OCI-M2 (cell line): Measurements from ENCODE around the gene RALY.

ENCODE experiments used
- DNase-seq: peaks from one replicate; lab custom pipeline; 2025; ENCODE audit not compliant: unreplicated experiment; lab: John Stamatoyannopoulos, UW

Gene RALY

DNA sequence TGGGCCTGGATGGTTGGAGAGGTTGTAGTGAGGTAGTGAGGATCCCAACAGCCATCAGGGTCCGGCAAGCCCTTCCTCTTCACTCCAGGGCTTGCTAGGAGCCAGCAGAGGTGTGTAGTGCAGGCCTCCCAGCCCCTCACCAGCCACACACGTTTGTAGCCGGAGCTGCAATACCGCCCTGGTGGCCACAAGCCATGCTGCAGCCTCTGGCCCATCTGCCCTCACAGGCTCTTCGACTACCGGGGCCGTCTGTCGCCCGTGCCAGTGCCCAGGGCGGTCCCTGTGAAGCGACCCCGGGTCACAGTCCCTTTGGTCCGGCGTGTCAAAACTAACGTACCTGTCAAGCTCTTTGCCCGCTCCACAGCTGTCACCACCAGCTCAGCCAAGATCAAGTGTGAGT is 81.9 kb downstream of the RALY start:
- DNase-seq: no peak

GRCh38 chr20:34076952-34077351 is 83.2 kb downstream of the RALY start:
- DNase-seq: no peak

DNA sequence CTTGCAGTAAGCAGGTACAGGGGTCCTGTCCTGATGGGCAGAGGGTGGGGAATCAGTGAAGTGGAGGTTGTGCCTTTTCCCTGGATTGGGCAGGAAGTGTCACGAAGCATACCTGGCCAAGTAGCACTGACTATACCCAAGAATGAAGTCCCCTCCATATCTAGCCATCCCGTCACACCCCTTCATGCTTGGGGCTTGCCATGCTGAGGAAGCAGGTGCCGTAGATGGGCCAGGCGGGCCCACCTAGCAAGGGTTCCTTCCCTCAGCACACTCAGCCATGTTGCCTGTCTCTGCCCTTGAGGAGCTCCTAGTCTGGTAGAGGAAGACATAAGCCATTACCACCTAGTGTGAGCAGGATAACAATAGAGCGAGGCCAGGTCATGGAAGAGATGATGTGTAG is 84.8 kb downstream of the RALY start:
- no peak for DNase-seq

- DNase-seq: no peak
These were observed 86.1 kb downstream of the RALY start for GRCh38 chr20:34079818-34080217.

DNA sequence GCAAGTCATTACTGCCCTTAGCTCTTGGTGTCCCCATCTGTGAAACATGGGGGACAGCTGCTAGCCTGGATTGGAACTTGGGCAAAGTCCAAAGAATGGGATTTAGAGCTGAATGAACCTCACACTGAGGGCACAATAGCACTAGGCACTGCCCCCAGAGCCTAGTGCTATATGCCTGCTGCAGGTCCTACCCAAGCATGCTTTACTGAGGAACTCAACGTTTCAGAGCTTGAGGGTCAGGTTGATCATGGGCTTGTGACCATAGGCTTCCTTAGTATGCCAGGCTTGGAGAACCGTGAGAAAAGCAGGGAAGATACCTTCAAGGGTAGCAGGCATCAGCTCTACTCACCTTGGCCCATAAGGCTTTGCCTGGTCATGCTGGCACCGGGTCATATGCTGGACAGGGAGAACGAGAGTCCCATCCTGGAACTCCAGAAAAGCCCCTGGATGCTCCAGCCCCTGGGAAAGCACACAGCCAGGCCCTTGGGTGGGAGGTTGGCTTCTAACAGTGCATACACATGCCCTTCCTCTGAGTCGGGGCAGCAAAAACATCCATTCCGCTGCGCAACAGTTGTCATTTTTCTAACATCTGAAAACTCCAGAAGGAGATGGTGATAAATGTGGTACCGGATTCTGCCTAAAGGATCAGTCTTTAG is 88.6 kb downstream of the RALY start:
- DNase-seq: no peak

DNA sequence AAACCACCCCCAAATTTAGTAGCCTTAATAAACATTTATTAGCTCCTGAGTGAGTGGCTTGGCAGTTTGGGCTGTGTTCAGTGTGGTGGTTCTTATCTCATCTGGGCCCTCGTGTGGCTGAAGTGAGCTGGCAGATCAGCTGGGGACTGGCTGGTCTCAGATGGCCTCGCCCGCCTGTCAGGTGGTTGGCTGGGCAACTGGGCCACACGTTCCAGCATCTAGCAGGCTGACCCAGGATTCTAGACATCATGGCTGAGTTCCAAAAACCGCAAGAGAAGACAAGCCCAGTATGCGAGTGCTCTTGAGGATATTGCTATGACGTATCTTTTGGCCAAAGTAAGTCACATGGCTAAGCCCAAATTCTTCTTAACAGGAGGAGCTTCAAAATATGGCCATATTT is 89.4 kb downstream of the RALY start:
- DNase-seq: no peak

DNA sequence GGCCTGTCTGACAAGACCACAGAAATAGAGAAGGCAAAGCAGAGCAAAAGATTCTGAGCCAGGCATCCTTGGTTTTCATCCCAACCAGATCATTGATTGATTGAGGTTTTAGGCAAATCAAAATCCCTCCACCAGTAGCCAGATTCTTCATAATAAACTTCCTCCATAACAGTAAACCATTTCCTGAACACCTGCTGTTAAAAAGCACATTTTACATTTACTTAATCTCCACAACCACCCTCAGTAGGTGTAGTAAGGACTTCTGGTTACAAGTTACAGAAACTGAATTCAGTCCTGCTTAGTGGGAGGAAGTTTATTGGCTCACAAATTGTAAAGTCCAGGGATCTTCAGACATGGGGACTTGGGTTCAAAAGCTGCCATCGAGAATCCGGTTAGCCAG is 90.1 kb downstream of the RALY start:
- no peak for DNase-seq

DNA sequence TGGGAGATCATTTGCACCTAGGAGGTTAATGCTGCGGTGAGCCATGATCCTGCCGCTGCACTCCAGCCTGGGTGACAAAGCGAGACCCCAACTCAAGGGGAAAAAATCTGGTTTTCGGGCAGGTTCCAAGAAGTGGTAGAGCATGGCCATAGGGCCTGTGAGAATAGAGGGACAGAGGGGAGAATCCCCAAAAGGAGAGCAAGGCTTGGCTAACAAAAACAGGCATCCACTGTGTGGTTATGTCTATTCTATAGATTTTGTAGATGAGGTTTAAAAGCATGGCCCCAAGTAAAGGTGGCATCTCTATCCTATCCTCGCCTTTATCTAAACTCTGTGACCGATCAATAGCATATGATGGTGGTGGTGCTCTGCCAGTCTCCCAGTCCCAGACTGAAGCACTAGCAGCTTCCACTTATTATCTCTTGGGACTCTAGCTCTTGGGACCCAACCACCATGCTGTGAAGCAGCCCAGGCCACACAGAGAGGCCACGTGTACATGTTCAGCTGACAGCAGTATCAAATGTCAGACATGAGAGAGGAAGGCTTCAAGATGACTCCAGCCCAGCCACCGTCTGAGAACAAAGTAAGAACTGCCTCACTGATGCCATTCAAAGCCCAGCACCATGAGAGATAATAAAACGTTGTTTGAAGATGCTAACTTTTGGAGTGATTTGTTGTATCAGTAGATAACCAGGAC is 90.7 kb downstream of the RALY start:
- no peak for DNase-seq

- DNase-seq: peak; percentile 70
These were observed 91.9 kb downstream of the RALY start for GRCh38 chr20:34085544-34086040.

DNA sequence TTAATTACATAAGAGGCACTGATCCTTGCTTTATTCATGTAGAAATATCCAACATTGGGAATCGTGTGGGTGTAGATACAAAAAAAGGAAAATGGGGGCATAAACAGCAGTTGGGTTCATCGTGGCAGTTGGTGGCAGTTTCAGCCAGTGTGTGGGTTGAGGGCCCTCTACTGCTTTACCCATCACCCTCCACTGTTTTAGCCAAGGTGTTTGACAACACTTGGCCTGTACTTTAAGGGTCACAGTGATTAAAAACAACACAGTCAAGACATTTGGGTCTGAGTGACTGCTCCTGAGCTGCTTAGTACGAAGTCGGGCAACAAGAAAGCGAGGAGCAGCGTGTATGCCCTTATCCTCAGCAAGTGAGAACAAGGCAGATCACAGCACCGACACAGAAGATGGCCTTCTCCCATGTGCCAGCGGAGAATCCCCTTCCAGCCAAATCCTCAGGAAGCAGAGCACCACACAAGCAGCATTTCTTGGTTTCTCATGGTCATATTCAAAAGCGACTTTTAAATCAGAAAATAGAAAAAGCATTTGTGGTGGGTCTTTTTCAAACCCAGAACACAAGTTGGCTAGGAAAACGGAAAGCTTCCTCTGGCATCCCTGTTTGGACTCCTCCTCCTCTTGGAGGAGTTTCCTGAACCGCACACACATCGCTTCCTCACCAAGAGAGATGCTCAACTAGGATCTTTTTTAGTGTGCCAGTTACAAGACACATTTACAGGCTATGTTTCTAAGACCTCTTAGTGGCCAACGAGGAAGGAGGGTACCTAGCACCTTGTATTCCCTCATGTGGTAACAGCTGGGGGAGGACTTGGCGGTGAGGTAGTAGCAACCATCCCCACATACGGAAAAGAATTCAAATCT is 94.8 kb downstream of the RALY start:
- DNase-seq: no peak

GRCh38 chr20:34089175-34089479 is 95.4 kb downstream of the RALY start:
- no peak for DNase-seq

DNA sequence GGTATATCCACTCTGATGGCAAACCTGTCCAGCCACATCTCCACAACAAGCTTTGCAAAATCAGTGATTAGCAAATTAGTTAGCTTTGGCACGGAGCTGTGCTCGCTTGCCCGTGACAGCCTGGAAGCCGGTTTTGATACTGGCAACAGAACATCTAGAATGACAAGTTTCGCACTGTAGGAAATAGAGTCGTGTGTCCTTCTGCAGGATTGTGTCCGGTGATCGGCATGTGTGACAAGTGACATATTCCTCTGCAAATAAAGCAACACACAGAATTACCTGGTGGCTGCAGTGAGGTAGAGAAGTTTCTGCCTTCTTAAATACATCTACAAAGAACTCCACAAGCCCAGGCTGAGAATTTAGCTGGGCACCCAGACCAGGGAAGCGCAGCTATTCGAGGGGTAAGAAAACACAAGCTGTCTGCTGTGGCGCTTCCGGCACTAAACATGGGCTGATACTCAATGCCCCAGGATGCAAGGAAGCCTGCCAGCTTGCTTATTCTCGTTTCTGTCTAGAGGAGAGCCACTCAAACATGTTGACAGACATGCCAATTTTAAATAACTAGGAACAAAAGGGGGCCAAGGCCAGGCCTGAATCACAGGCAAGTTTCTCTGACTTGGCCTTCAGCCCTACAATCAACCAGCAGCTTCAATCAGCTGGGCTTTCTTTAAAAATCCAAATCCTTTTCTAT is 96.1 kb downstream of the RALY start:
- no peak for DNase-seq

- DNase-seq: no peak
These were observed 96.9 kb downstream of the RALY start for GRCh38 chr20:34090645-34091044.

GRCh38 chr20:34091637-34092200 is 98.0 kb downstream of the RALY start:
- no peak for DNase-seq

DNA sequence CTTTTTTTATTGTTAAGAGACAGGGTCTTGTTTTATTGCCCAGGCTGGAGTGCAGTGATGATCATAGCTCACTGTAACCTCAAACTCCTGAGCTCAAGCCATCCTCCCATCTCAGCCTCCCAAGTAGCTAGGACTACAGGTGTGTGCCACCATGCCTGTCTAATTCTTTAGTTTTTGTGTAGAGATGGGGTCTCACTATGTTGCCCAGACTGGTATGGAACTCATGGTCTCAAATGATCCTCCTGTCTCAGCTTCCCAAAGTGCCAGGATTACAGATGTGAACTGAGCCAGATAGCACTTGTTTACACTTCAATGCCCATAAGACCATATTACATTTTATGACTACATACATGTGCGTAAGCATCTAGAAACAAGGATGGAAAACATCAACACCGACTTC is 100.2 kb downstream of the RALY start:
- no peak for DNase-seq

DNA sequence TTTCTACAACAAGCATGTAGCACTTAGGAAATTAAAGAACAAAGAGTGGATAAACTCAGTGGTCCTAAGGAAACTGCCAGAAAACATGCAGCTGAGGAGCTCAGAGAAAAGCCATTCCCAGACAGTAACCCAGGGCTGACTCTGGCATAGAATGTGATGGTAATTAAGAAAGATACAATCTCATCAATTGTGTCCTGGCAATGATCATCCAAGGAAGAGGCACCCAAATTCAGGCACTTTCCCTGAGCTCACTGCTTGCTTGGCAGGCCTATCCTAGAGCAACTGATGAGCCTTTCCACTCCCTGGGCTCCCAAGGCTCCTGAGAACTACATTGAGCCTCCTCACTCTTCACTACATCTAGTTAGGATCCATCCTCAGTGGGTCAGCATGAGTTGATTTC is 102.1 kb downstream of the RALY start:
- no peak for DNase-seq

DNA sequence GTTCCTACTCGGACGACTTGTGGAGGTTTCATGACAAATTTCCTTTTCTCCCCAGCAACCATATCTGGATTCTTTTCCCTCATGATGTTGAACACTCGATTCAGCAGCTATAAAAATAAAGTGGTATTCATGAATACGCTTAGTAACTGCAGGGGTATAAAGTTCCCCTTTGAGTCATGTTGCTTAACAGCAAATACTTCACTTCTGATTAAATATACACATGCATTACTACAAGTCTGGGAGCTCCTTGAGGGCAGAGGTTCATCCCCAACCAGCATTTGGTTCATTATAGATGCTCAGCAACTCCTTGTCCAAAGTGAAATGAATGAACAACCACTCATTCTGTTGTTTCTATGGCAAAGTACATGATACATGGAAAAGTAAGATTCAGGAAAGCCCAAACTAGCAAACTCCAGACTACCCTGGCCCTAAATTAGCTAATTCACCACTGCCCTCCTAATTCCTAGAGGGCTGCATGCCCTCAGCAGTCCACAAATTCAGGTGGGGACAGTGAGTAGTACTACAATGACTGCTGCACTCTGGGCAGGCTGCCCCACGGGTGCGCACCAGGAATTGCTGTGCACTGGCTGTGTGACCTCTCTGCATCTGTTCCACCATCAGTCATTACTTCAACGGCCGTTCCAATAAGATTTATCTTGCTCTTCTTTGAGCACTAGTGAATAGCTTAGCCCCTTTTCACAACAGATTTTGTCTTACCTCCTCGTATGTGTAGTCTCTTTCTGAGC is 103.2 kb downstream of the RALY start:
- DNase-seq: no peak

- no peak for DNase-seq
These were observed 104.9 kb downstream of the RALY start for GRCh38 chr20:34098570-34098969.

DNA sequence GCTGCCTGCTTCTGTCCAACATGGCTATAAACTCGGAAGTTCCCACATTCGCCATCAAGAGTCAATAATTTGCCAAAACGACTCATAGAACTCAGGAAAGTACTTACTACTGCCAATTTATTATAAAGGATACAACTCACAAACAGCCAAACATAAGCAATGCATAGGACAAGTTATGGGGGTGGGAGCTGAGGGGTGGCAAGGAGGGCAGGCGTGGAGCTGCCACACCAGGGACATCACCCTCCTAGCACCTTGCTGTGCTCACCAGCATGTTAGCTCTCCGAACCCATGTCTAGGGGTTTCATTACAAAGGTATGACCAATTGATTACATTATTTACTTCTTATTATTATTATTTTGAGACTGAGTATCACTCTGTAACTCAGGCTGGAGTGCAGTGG is 106.0 kb downstream of the RALY start:
- no peak for DNase-seq

DNA sequence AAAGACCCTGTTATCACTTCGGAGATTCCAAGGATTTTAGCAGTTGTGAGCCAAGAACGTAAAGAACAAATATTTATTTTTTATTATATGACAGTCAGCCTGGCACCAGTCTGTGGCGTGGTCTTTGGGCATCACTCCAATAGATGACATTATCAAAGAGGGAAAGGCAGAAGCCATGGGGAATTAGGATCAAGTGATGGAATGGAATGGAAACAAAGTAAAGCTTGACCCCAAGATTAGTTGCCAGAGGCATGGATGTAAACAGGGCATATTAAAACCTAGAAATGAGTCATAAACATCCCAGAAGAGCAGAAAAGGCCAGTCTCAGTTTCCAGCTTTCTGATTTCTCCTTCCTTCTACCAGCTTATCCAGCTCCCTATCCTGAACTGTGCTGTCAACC is 106.9 kb downstream of the RALY start:
- no peak for DNase-seq
